ENCODE measurements around the gene CYFIP2.

The CYFIP2 gene

GRCh38 chr5:157323107-157323706, 57.3 kb downstream of the CYFIP2 start:
- H3K4me3 ChIP-seq (ENCODE audit: low read depth, low read length): no peak overlapping the region
- peak; percentile 50 for TF ChIP-seq CTCF (IDR thresholded peaks at IDR 0.05; ENCODE audit: borderline replicate concordance, insufficient read depth, low read depth, low read length)

GRCh38 chr5:157324237-157324636, 58.3 kb downstream of the CYFIP2 start:
- TF ChIP-seq CTCF (IDR thresholded peaks at IDR 0.05; ENCODE audit: borderline replicate concordance, insufficient read depth, low read depth, low read length): peak; percentile 47; the same call in 1 of the 2 replicates
- no peak overlapping the region for H3K4me3 ChIP-seq (ENCODE audit: low read depth, low read length)

GRCh38 chr5:157326440-157327005, 60.6 kb downstream of the CYFIP2 start:
- H3K4me3 ChIP-seq (ENCODE audit: low read depth, low read length): no peak overlapping the region
- TF ChIP-seq CTCF (IDR thresholded peaks at IDR 0.05; ENCODE audit: borderline replicate concordance, insufficient read depth, low read depth, low read length): no peak

GRCh38 chr5:157327771-157328170, 61.8 kb downstream of the CYFIP2 start:
- H3K4me3 ChIP-seq (ENCODE audit: low read depth, low read length): no peak overlapping the region
- TF ChIP-seq CTCF (IDR thresholded peaks at IDR 0.05; ENCODE audit: borderline replicate concordance, insufficient read depth, low read depth, low read length): no peak

GRCh38 chr5:157328277-157328912, 62.5 kb downstream of the CYFIP2 start:
- peak; percentile 88 for TF ChIP-seq CTCF (IDR thresholded peaks at IDR 0.05; ENCODE audit: borderline replicate concordance, insufficient read depth, low read depth, low read length)
- no peak overlapping the region for H3K4me3 ChIP-seq (ENCODE audit: low read depth, low read length)

- TF ChIP-seq CTCF (IDR thresholded peaks at IDR 0.05; ENCODE audit: borderline replicate concordance, insufficient read depth, low read depth, low read length): no peak
- no peak overlapping the region for H3K4me3 ChIP-seq (ENCODE audit: low read depth, low read length)
Measured at GRCh38 chr5:157331807-157332206, 65.9 kb downstream of the CYFIP2 start.
